Thymus (tissue), 11 donors: ENCODE measurements around the gene SLC4A2. TPM values are rescaled to one million over a fixed set of nuclear protein-coding genes. Genes with fewer than 3 reads are reported as not detected.

ENCODE experiments used
- DNase-seq, 9 donors: peaks; one replicate each; pipeline ENCODE4 v3.0.0-alpha.2; 2013; ENCODE audit warnings: low spot score in 9 of 9, low read depth in 6 of 9, missing footprints in 1 of 9
- H3K27ac ChIP-seq, 2 donors: one replicate each; pipeline ENCODE4 v1.5.1; 2013; ENCODE audit warnings: control low read depth in 1 of 2, low read depth in 1 of 2, low read length in 1 of 2, mild to moderate bottlenecking in 1 of 2, moderate library complexity in 1 of 2
- H3K27me3 ChIP-seq, 2 donors: one replicate each; pipeline ENCODE4 v1.5.1; 2013; ENCODE audit warnings: low read length in 1 of 2; ENCODE audit not compliant: control insufficient read depth in 2 of 2, insufficient read depth in 1 of 2
- H3K36me3 ChIP-seq, 2 donors: one replicate each; pipeline ENCODE4 v1.5.1; 2013; ENCODE audit warnings: low read length in 1 of 2, mild to moderate bottlenecking in 1 of 2, moderate library complexity in 1 of 2; ENCODE audit not compliant: control insufficient read depth in 2 of 2, insufficient read depth in 2 of 2
- H3K4me1 ChIP-seq, 2 donors: one replicate each; pipeline ENCODE4 v1.5.1; 2013; ENCODE audit warnings: low read length in 2 of 2; ENCODE audit not compliant: control insufficient read depth in 2 of 2, insufficient read depth in 2 of 2
- H3K4me3 ChIP-seq, 2 donors: one replicate each; pipeline ENCODE4 v1.5.1; 2013; ENCODE audit warnings: low read length in 2 of 2, control low read depth in 1 of 2, mild to moderate bottlenecking in 1 of 2
- H3K9me3 ChIP-seq, 2 donors: one replicate each; pipeline ENCODE4 v1.5.1; 2013; ENCODE audit warnings: low read length in 1 of 2, mild to moderate bottlenecking in 1 of 2; ENCODE audit not compliant: control insufficient read depth in 2 of 2, insufficient read depth in 1 of 2
- WGBS: extraction: QIAGEN DNeasy Blood & Tissue Kit; methylation state at CpG from one replicate; pipeline ENCODE4 v1.1.7; 2013; 5-methylcytosine and 5-hydroxymethylcytosine counted together
- polyA plus RNA-seq: library from polyadenylated mRNA; stranded (reverse); fragments of 200-250 nt; gene quantifications from one replicate; pipeline ENCODE4 v1.2.3, GENCODE V29; 2013
- total RNA-seq: library from RNA; stranded (reverse); fragments of 120-200 nt; gene quantifications from one replicate; pipeline ENCODE4 v1.2.4, GENCODE V29; 2013
- donor health status: healthy.

Gene SLC4A2
- total and polyA plus RNA-seq, 2 donors, result 22.9 to 89.5 TPM

DNA sequence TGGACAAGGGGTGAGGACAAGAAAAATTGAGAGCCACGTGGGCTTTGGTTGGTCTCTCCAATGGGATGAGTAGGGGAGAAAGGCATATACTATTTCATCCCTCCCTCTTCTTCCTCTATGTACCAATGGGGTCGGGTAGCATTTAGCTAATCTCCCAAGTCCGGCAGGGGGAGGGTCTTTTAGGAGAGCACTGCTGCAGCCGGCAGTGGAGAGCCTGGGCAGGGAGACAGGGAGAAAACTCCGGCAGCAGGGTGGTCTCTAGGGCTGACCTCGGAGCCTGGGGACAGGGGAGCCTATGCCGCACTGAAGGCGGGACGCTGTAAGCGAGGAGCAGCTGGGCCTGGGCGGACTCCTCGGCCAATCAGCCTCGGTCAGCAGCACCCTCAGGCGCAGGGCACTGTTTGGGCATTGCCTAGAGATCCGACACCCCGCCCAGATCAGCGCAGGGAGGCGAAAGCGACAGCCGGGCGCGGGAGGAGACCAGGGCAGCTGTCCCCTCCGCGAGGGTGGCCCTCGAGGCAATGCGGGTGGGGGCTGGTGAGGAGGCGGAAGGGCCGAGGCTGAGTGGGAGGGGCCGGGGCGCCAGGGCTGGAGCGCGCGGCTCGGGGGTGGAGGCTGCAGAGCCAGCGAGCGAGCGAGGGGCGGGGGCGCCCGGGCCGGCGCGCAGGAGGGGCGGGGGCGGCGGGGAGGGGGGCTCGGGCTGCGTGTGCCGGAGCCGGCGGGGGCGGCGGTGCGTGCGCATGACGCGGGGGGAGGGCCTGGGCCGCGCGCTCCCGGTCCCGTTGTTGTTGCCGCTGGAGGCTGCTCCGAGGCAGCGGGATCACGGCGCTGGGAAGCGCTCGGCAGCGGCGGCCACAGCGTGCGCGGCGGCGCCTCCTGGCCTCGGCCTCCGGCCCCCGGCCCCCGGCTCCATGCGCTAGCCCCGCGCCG is 26.6 kb downstream of the SLC4A2 start, which contains the start of gene AGAP3:
Gene AGAP3 (plus strand): TSS at position 785 of the 930 bp plus-strand sequence. CDS start 267 bp downstream, outside the sequence.
- Histone ChIP-seq H3K27ac (peak within 1 kb of the TSS in 1 of 2 donors; percentile 20), H3K4me1 (peaks cover 20 to 58% of the 10 kb centered on the region in 2 donors), H3K9me3 (peaks cover 0 to 4% of the 10 kb centered on the region in 2 donors), H3K4me3 (peak within 1 kb of the TSS; percentile 27 to 62), H3K27me3 (peaks cover 62 to 69% of the 10 kb centered on the region in 2 donors), H3K36me3 (peaks cover 0 to 7% of the 10 kb centered on the region in 2 donors)
- DNase-seq, result peak in 1 of 9 donors; percentile 35
- 1% methylated on average over 81 of the region's 84 CpGs for WGBS

DNA sequence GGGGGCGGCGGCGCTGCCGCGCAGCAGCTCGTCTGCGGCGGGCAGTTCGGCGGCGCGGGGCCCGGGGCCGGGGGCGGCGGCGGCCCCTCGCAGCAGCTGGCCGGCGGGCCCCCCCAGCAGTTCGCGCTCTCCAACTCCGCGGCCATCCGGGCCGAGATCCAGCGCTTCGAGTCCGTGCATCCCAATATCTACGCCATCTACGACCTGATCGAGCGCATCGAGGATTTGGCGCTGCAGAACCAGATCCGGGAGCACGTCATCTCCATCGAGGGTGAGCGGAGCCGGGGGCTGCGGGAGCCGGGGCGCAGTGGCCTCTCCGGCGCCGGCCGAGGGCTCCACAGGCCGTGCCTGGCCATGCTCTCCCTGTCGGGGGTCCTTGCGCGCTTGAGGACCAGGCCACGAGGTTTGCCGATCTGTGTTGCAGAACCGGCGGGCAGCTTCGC is 27.4 kb downstream of the SLC4A2 start:
- Histone ChIP-seq H3K4me1 (peaks cover 12 to 50% of the 10 kb centered on the region in 2 donors), H3K36me3 (peaks cover 0 to 2% of the 10 kb centered on the region in 2 donors), H3K27ac (peak overlapping the region in 1 of 2 donors; percentile 20), H3K27me3 (peaks cover 62 to 77% of the 10 kb centered on the region in 2 donors), H3K9me3 (peaks cover 0 to 4% of the 10 kb centered on the region in 2 donors), H3K4me3 (peak overlapping the region; percentile 27 to 62)
- 1% methylated on average over 54 of the region's 56 CpGs for WGBS
- DNase-seq, result no peak

DNA sequence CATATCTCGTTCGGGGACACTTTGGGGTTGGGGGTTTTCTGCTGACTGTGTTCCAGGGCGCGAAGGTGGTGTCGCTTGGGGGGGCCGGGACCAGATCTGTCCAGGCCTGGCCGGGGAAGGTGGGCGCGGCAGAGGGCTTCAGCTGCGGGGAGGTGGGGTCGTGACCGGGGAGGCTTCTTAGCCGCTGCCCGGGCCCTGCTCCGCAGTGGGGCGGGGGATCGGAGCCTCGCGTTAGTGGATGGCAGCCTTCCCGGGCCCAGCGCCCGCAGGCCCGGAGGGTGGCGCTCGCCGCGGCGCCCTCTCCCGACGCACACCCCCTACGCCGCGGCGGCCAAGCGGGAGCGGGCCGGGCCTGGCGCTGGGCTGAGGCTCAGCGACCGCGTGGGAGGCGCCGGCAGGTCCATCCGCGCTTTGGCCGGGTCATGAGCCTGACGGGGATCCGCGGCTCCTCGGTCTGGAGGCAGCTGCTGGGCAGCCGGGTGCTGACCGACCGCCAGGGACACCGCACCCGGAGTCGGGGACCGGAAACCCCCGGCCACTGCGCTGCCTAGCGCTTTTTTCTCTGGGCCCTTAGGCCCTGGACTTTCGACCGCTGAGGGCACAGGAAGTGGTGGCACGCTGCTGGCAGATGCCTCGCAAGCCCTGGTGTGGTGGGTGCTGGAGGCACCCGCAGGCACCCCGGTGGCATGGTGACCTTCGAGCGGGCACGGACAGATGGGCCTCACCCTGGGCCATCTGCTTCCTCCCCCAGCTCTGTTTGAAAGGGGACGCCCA is 28.0 kb downstream of the SLC4A2 start:
- Histone ChIP-seq H3K4me3 (peak overlapping the region; percentile 27 to 62), H3K36me3 (no peaks in the 10 kb centered on the region), H3K27ac (no peak overlapping the region), H3K9me3 (peaks cover 0 to 4% of the 10 kb centered on the region in 2 donors), H3K4me1 (peaks cover 6 to 44% of the 10 kb centered on the region in 2 donors), H3K27me3 (peaks cover 62 to 84% of the 10 kb centered on the region in 2 donors)
- 4% methylated on average over 70 of the region's 70 CpGs for WGBS
- no peak for DNase-seq

DNA sequence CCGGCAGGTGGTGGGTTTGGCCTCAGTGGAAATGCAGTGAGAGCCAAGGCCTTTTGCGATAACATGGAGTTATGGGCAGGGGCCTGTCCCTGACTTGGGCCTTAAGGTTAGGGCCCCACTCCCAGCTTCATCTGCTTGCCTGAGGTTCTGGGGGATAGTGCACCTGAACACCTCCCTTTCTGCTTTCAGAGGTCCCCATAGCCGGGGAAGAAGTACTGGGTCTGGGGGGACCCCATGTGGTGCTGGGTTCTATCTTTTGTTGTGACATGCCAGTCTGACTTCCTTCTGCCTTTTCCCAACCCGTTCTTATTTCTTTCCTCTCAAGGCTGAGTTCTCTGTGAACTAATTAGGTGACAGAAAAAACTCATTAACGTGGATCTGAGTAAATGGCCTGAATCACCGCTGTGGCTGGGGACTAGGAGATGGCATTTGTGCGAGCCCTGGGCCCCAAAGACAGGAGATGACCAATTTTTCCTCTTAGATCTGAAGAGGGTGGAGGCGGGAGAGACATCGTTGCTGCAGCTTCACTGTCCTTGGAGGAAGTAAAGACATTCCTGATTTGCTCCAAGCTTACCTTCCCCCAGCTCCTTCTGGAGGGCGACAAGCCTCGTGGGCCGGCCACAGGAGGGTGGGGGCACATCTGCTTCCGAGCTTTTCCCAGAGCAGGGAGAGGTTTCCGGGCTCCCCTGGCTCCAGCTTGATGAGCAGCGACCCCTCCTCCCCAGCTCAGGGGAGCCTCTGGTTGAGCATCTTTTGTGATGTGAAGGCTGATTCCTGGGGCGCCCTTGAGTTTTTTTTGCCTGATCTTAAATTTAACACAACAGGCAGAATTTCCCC is 28.8 kb downstream of the SLC4A2 start:
- Histone ChIP-seq H3K36me3 (no peaks in the 10 kb centered on the region), H3K27ac (peak overlapping the region in 1 of 2 donors; percentile 51), H3K4me1 (peaks cover 3 to 41% of the 10 kb centered on the region in 2 donors), H3K9me3 (peaks cover 0 to 4% of the 10 kb centered on the region in 2 donors), H3K27me3 (peaks cover 62 to 90% of the 10 kb centered on the region in 2 donors), H3K4me3 (peak overlapping the region in 1 of 2 donors; percentile 13)
- DNase-seq, result no peak
- WGBS, result 40% methylated on average over 16 of the region's 16 CpGs

DNA sequence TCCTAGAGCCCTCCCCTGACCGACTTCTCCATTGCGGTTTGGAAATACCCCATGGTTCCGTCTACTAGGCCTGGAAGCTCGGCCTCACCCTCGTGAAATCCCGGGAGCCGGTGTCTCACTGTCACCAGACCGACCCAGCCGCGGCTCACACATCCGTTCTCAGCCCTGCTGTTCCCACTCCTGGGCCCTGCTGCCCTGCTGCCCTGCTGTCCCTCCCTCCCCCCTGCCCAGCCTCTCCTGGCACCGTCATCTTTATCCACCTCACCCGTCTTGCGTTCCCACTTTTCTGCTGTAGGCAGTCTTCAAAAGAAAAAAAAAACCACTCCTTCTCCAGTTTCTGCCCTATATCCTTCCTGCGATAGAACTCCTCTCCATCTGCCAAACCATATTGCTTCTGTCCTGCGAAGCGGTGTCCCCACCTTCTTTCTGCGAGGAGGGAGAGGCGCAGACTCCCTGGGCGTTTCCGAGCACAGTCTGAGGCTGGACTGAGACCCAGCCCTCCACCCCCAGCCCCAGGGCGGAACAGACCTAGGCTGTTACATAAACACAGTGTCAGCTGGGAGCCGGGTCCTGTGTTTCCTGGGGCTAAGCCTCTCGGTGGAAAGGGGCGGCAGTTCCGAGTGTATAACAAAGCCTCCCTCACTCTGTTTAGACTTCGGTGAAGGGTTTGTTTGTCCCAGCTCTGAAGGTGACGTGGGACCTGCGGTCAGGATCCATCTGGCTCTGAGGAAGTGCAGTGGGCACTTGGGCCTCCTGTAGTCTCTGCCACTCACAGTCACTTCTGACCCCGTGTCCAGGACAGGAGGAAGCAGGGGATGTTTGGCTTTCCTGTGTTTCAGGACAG is 29.7 kb downstream of the SLC4A2 start:
- Histone ChIP-seq H3K4me3 (no peak overlapping the region), H3K9me3 (peaks cover 0 to 4% of the 10 kb centered on the region in 2 donors), H3K27ac (peak overlapping the region; percentile 37 to 75), H3K27me3 (peaks cover 55 to 90% of the 10 kb centered on the region in 2 donors), H3K36me3 (no peaks in the 10 kb centered on the region), H3K4me1 (peaks cover 3 to 35% of the 10 kb centered on the region in 2 donors)
- no peak for DNase-seq
- 5% methylated on average over 30 of the region's 30 CpGs for WGBS

DNA sequence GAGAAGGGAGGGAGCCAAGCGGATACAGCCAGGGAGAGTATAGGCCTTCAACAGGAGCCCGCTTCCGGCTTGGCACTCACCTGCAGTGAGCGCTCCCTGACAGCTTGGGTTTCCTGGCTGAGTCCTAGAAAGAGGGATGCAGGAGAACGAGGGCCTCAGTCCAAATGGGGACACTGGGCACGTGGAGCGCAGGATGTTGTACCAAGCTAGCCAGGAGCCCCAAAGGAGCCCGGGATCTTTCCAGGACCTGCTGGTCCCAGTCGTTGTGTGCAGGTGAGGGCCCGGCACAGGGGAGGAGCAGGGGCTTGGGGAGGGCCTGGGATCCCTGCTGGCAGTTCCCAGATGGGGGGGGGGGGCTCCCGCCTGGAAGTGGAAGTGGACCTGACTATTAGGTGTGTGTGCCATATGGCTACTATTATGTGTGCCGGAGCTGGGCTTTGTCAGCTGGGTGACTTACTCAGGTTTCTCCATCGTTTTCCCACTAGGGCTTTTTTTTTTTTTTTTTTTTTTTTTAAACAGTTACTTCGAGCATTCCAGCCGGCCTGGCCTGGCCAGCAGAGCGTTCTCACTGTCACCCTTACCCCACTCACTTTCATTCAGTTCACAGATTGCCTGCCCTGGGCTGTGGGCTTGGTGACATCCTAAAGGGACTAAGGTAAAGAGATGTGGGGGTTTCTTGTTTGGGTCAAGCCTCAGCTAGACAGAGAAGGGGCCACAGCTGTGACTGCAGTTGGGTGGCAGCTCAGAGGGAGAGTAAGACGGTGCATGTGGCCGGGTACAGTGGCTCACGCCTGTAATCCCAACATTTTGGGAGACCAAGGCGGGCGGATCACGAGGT is 30.7 kb downstream of the SLC4A2 start:
- Histone ChIP-seq H3K36me3 (no peaks in the 10 kb centered on the region), H3K4me1 (peaks cover 3 to 35% of the 10 kb centered on the region in 2 donors), H3K4me3 (no peak overlapping the region), H3K9me3 (peaks cover 0 to 4% of the 10 kb centered on the region in 2 donors), H3K27me3 (peaks cover 45 to 85% of the 10 kb centered on the region in 2 donors), H3K27ac (peak overlapping the region in 1 of 2 donors; percentile 55)
- WGBS, result 94% methylated on average over 22 of the region's 22 CpGs
- DNase-seq, result no peak

DNA sequence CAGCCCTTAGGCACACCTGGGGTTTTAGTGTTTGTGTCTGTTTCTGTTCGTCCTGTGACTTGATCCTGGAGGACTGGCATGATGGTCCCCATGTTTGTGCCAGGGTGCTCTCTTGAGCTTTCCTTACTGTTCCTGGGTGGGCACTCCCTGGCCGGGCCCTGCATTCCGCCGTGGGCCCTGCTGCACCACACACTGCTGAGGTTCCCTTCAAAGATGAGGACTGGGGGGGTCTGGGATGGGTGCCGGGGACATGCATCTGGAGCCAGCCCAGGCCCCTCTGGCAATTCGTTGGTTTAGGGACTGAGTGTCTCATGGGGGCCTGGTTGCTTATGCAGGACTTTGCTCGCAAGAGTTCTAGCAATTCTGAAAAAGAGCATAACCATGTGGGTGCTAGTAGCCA is 31.6 kb downstream of the SLC4A2 start:
- Histone ChIP-seq H3K27me3 (peaks cover 36 to 78% of the 10 kb centered on the region in 2 donors), H3K9me3 (peaks cover 0 to 4% of the 10 kb centered on the region in 2 donors), H3K4me1 (peaks cover 3 to 29% of the 10 kb centered on the region in 2 donors), H3K4me3 (no peak overlapping the region), H3K36me3 (no peaks in the 10 kb centered on the region), H3K27ac (no peak overlapping the region)
- no peak for DNase-seq
- 93% methylated on average over 7 of the region's 7 CpGs for WGBS
